Nephron (organoid): ENCODE results near the gene OSBPL5.

Experiments used
- H3K27ac Mint-ChIP-seq, 3 experiments: 2 replicates each; pipeline ENCODE4 v1.8.0; 2020; ENCODE audit warnings: mixed read lengths in 3 of 3, mild to moderate bottlenecking in 2 of 3, moderate library complexity in 1 of 3
- H3K27me3 Mint-ChIP-seq: 2 replicates; pipeline ENCODE4 v1.8.0; 2021; ENCODE audit warnings: low read depth, mild to moderate bottlenecking, moderate library complexity, mixed read lengths
- H3K36me3 Mint-ChIP-seq: 2 replicates; pipeline ENCODE4 v1.8.0; 2020; ENCODE audit warnings: low read depth, mixed read lengths
- H3K4me1 Mint-ChIP-seq: 2 replicates; pipeline ENCODE4 v1.8.0; 2020; ENCODE audit warnings: mixed read lengths
- H3K4me3 Mint-ChIP-seq, 3 experiments: 2 replicates each; pipeline ENCODE4 v1.8.0; 2020; ENCODE audit warnings: mild to moderate bottlenecking in 3 of 3, mixed read lengths in 3 of 3, moderate library complexity in 2 of 3
- H3K9me3 Mint-ChIP-seq: 2 replicates; pipeline ENCODE4 v1.8.0; 2020; ENCODE audit warnings: mixed read lengths
- CTCF ChIP-seq, 3 experiments: fragments of 200-600 bp; sonication (generic); IDR thresholded peaks; one replicate each; pipeline ENCODE4 v1.5.0; 2021; ENCODE audit warnings: antibody characterized with exemption in 3 of 3; ENCODE audit not compliant: unreplicated experiment in 3 of 3

Gene OSBPL5

GRCh38 chr11:3152471-3153110 is 12.5 kb downstream of the OSBPL5 start:
- H3K9me3 Mint-ChIP-seq: no peaks in the 10 kb centered on the region
- no peak overlapping the region for H3K4me3 Mint-ChIP-seq
- peaks cover 4% of the 10 kb centered on the region for H3K27me3 Mint-ChIP-seq
- H3K4me1 Mint-ChIP-seq: peaks cover 58% of the 10 kb centered on the region
- TF ChIP-seq CTCF (IDR thresholded peaks at IDR 0.05; ENCODE audit: unreplicated experiment in 3 of 3): no peak
- peak overlapping the region; percentile 76 to 91 (median 82) for H3K27ac Mint-ChIP-seq
- no peaks in the 10 kb centered on the region for H3K36me3 Mint-ChIP-seq

- no peak for TF ChIP-seq CTCF (IDR thresholded peaks at IDR 0.05; ENCODE audit: unreplicated experiment in 3 of 3)
- H3K27ac Mint-ChIP-seq: no peak overlapping the region
- no peak overlapping the region for H3K4me3 Mint-ChIP-seq
- H3K9me3 Mint-ChIP-seq: no peaks in the 10 kb centered on the region
- no peaks in the 10 kb centered on the region for H3K36me3 Mint-ChIP-seq
- peaks cover 43% of the 10 kb centered on the region for H3K4me1 Mint-ChIP-seq
- H3K27me3 Mint-ChIP-seq: peaks cover 4% of the 10 kb centered on the region
Measured at GRCh38 chr11:3150726-3151125, 14.4 kb downstream of the OSBPL5 start.

- no peaks in the 10 kb centered on the region for H3K36me3 Mint-ChIP-seq
- peaks cover 40% of the 10 kb centered on the region for H3K4me1 Mint-ChIP-seq
- no peaks in the 10 kb centered on the region for H3K9me3 Mint-ChIP-seq
- no peak overlapping the region for H3K4me3 Mint-ChIP-seq
- H3K27me3 Mint-ChIP-seq: peaks cover 4% of the 10 kb centered on the region
- H3K27ac Mint-ChIP-seq: no peak overlapping the region
- TF ChIP-seq CTCF (IDR thresholded peaks at IDR 0.05; ENCODE audit: unreplicated experiment in 3 of 3): no peak
Measured at GRCh38 chr11:3149852-3150188, 15.3 kb downstream of the OSBPL5 start.

GRCh38 chr11:3148990-3149851 is 15.9 kb downstream of the OSBPL5 start:
- H3K27me3 Mint-ChIP-seq: peaks cover 4% of the 10 kb centered on the region
- H3K9me3 Mint-ChIP-seq: no peaks in the 10 kb centered on the region
- no peak overlapping the region for H3K27ac Mint-ChIP-seq
- no peak for TF ChIP-seq CTCF (IDR thresholded peaks at IDR 0.05; ENCODE audit: unreplicated experiment in 3 of 3)
- H3K4me1 Mint-ChIP-seq: peaks cover 34% of the 10 kb centered on the region
- no peaks in the 10 kb centered on the region for H3K36me3 Mint-ChIP-seq
- H3K4me3 Mint-ChIP-seq: no peak overlapping the region

GRCh38 chr11:3148255-3148989 is 16.7 kb downstream of the OSBPL5 start:
- H3K27me3 Mint-ChIP-seq: peaks cover 4% of the 10 kb centered on the region
- no peaks in the 10 kb centered on the region for H3K9me3 Mint-ChIP-seq
- no peaks in the 10 kb centered on the region for H3K36me3 Mint-ChIP-seq
- H3K4me3 Mint-ChIP-seq: no peak overlapping the region
- no peak overlapping the region for H3K27ac Mint-ChIP-seq
- no peak for TF ChIP-seq CTCF (IDR thresholded peaks at IDR 0.05; ENCODE audit: unreplicated experiment in 3 of 3)
- H3K4me1 Mint-ChIP-seq: peaks cover 26% of the 10 kb centered on the region
